SK-N-SH (cell line): ENCODE data around the gene CD53. TPM values are rescaled to one million over a fixed set of nuclear protein-coding genes. Genes with fewer than 3 reads are reported as not detected.

Experiments
- CTCF ChIA-PET: fragments of 300-600, 350-600 bp; formaldehyde crosslinking; extraction: SDS; loops from one replicate; lab custom pipeline; 2021; lab: Yijun Ruan, JAX
- POLR2A ChIA-PET: fragments of 350-600 bp; sonication (Branson Sonifier 250); formaldehyde crosslinking; extraction: SDS; loops from one replicate; lab custom pipeline; 2020; ENCODE audit warnings: antibody characterized with exemption, inconsistent platforms; lab: Yijun Ruan, JAX
- DNase-seq: peaks from one replicate; pipeline ENCODE4 v3.0.0; 2012
- H2AFZ ChIP-seq: fragments of 200-600 bp; sonication (generic); 2 replicates; pipeline ENCODE4 v1.8.1; 2016; ENCODE audit warnings: antibody characterized with exemption, mild to moderate bottlenecking, low read depth
- H3F3A ChIP-seq: fragments of 200-600 bp; sonication (generic); replicated peaks from 2 replicates; pipeline ENCODE3; 2016; ENCODE audit warnings: antibody characterized with exemption, mild to moderate bottlenecking; ENCODE audit not compliant: insufficient read depth
- H3K27ac ChIP-seq, 2 experiments: fragments of 200-500 bp in 1 of 2; fragments of 200-600 bp in 1 of 2; sonication (Bioruptor generic) in 1 of 2; sonication (generic), shearing (Covaris generic) in 1 of 2; 2 replicates each; pipeline versions ENCODE4 v1.5.1 to v1.6.1; 2014 to 2016; ENCODE audit warnings: low read depth in 2 of 2, inconsistent platforms in 1 of 2, low read length in 1 of 2, mild to moderate bottlenecking in 1 of 2, mixed read lengths in 1 of 2
- H3K27me3 ChIP-seq: fragments of 200-600 bp; sonication (generic), shearing (Covaris generic); 2 replicates; pipeline ENCODE4 v1.6.1; 2016; ENCODE audit warnings: mixed run types; ENCODE audit not compliant: insufficient read depth
- H3K36me3 ChIP-seq, 2 experiments: fragments of 200-500 bp in 1 of 2; fragments of 200-600 bp in 1 of 2; sonication (Bioruptor generic) in 1 of 2; sonication (generic) in 1 of 2; replicated peaks in 1 of 2; 2 replicates each; pipeline versions ENCODE3 to v1.5.1; 2014 to 2016; ENCODE audit warnings: low read length in 1 of 2, mild to moderate bottlenecking in 1 of 2; ENCODE audit not compliant: insufficient read depth in 2 of 2, control insufficient read depth in 1 of 2
- H3K4me1 ChIP-seq, 2 experiments: fragments of 200-500 bp in 1 of 2; fragments of 200-600 bp in 1 of 2; sonication (Bioruptor generic) in 1 of 2; sonication (generic), shearing (Covaris generic) in 1 of 2; 2 replicates each; pipeline versions ENCODE4 v1.5.1 to v1.6.1; 2014 to 2016; ENCODE audit warnings: low read depth in 1 of 2, low read length in 1 of 2, mixed run types in 1 of 2; ENCODE audit not compliant: insufficient read depth in 2 of 2, control insufficient read depth in 1 of 2
- H3K4me2 ChIP-seq: fragments of 200-600 bp; sonication (generic), shearing (Covaris generic); 2 replicates; pipeline ENCODE4 v1.6.1; 2017; ENCODE audit warnings: mixed run types
- H3K4me3 ChIP-seq, 2 experiments: fragments of 200-500 bp in 1 of 2; fragments of 200-600 bp in 1 of 2; sonication (Bioruptor generic) in 1 of 2; sonication (generic), shearing (Covaris generic) in 1 of 2; 2 replicates each; pipeline versions ENCODE4 v1.5.1 to v1.8.1; 2014 to 2016; ENCODE audit warnings: low read depth in 2 of 2, inconsistent platforms in 1 of 2, low read length in 1 of 2, mild to moderate bottlenecking in 1 of 2, mixed read lengths in 1 of 2, moderate library complexity in 1 of 2
- H3K79me2 ChIP-seq: fragments of 200-600 bp; sonication (generic); 2 replicates; pipeline ENCODE4 v1.8.1; 2017; ENCODE audit warnings: mild to moderate bottlenecking; ENCODE audit not compliant: insufficient read depth
- H3K9ac ChIP-seq: fragments of 200-600 bp; sonication (generic); 2 replicates; pipeline ENCODE4 v1.6.1; 2017; ENCODE audit warnings: mixed run types
- H3K9me2 ChIP-seq: fragments of 200-600 bp; sonication (generic); 2 replicates; pipeline ENCODE4 v1.6.1; 2017; ENCODE audit warnings: mixed run types
- H3K9me3 ChIP-seq: fragments of 200-600 bp; sonication (generic); 2 replicates; pipeline ENCODE4 v1.6.1; 2017; ENCODE audit warnings: mixed run types, mild to moderate bottlenecking, moderate library complexity
- H4K20me1 ChIP-seq: fragments of 200-600 bp; sonication (generic); 2 replicates; pipeline ENCODE4 v1.6.1; 2017; ENCODE audit warnings: mild to moderate bottlenecking, mixed run types; ENCODE audit not compliant: insufficient read depth
- EP300 ChIP-seq, 2 experiments: IDR thresholded peaks; 2 replicates each; pipeline versions ENCODE4 v1.4.0 to v1.6.1; 2012; ENCODE audit warnings: borderline replicate concordance in 1 of 2, low read depth in 1 of 2, low read length in 1 of 2
- FOXJ3 ChIP-seq: sonication (generic); formaldehyde crosslinking; IDR thresholded peaks from 2 replicates; pipeline ENCODE4 v1.5.1; 2020; ENCODE audit warnings: mild to moderate bottlenecking, missing genetic modification reagents
- FOXM1 ChIP-seq: IDR thresholded peaks from 2 replicates; pipeline ENCODE4 v1.4.0; 2012; ENCODE audit warnings: low read depth, mild to moderate bottlenecking
- JUND ChIP-seq: IDR thresholded peaks from 2 replicates; pipeline ENCODE4 v1.4.0; 2012
- PBX3 ChIP-seq: IDR thresholded peaks from 2 replicates; pipeline ENCODE4; 2012
- REST ChIP-seq: IDR thresholded peaks from 2 replicates; pipeline ENCODE4 v1.6.1; 2012; ENCODE audit warnings: mild to moderate bottlenecking, low read depth, low read length, moderate library complexity
- USF1 ChIP-seq: IDR thresholded peaks from 2 replicates; pipeline ENCODE4 v1.4.0; 2012; ENCODE audit warnings: low read depth, borderline replicate concordance
- ZBTB33 ChIP-seq: IDR thresholded peaks from 2 replicates; pipeline ENCODE4 v1.4.0; 2012; ENCODE audit warnings: low read depth, borderline replicate concordance
- WGBS: methylation state at CpG from one replicate; pipeline ENCODE4 v1.1.6; 2017; ENCODE audit warnings: low lambda C conversion rate; 5-methylcytosine and 5-hydroxymethylcytosine counted together
- polyA plus RNA-seq, 3 experiments: library from polyadenylated mRNA; depleted of rRNA; stranded (reverse); fragments of >200 nt; gene quantifications; 2 replicates each; pipeline ENCODE4 v1.2.3, GENCODE V29; 2012
- TF ChIP-seq, protein P1 (sequence below): fragments of 150-350 bp; IDR thresholded peaks from 2 replicates; pipeline ENCODE4 v1.6.1; 2017; ENCODE audit warnings: antibody characterized with exemption, low read length, low read depth, borderline replicate concordance

The CD53 gene
- polyA plus RNA-seq, 1 of the 3 experiments (the other 2 are of a cell fraction) = not detected

DNA sequence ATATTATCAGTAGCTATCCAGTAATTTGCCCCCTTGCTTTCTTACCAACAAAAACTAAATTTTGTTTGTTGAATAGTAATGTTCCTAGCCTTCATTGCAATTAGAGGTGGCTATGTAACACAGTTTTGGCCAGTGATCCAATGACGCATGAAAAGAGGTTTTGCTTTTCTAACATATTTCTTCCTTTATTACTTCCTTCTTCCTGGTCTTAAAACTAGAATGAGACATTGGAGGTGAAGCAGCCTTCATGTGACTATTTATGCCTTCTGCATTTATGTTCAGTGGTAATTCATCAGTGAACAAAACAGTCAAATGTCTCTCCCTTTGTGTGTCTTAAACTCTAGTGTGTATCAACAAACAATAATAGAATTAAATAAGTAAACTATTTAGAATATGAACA, 55.2 kb downstream of the CD53 start:
- ChIA-PET POLR2A (no interaction called here), CTCF (interaction anchor here (1.0 to 1.2 kb wide), 2 partner anchors 13 to 63 kb away, joined by 3 read pairs; no protein-coding TSS in a partner anchor)
- H3K4me2 ChIP-seq = no peak overlapping the region
- H3K9ac ChIP-seq = no peak overlapping the region
- H3K36me3 ChIP-seq = no peaks in the 10 kb centered on the region
- no peak overlapping the region for H3K27ac ChIP-seq
- no peaks in the 10 kb centered on the region for H3K9me2 ChIP-seq
- H4K20me1 ChIP-seq = no peaks in the 10 kb centered on the region
- H3K4me1 ChIP-seq = no peaks in the 10 kb centered on the region
- no peak for DNase-seq
- H3K9me3 ChIP-seq = no peaks in the 10 kb centered on the region
- no peaks in the 10 kb centered on the region for H3K27me3 ChIP-seq
- no peak overlapping the region for H2AFZ ChIP-seq
- H3K4me3 ChIP-seq = no peak overlapping the region
- no peaks in the 10 kb centered on the region for H3K79me2 ChIP-seq
- TF ChIP-seq, protein P1, sequence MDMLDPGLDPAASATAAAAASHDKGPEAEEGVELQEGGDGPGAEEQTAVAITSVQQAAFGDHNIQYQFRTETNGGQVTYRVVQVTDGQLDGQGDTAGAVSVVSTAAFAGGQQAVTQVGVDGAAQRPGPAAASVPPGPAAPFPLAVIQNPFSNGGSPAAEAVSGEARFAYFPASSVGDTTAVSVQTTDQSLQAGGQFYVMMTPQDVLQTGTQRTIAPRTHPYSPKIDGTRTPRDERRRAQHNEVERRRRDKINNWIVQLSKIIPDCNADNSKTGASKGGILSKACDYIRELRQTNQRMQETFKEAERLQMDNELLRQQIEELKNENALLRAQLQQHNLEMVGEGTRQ = no peak
- TF ChIP-seq PBX3 (no peak), FOXM1 (no peak), FOXJ3 (CRISPR knock-in tag) (no peak), JUND (no peak), USF1 (no peak), REST (no peak), EP300 (IDR thresholded peaks at IDR 0.05; ENCODE audit: borderline replicate concordance in 1 of 2, low read depth in 1 of 2, low read length in 1 of 2) (no peak), ZBTB33 (no peak)
- TF ChIP-seq, all 33 proteins: peak for 0
- 85% methylated on average over 1 of the region's 1 CpG for WGBS
- H3F3A ChIP-seq = no peaks in the 10 kb centered on the region
